Epidermal melanocyte (primary cell): ENCODE data around the gene KCNN3.
"Not testable (repeated sequence)": the region's sequence is repeated elsewhere in the genome, so short reads cannot be mapped to it uniquely, and the experiment has no call there.

Source experiments
- DNase-seq: peaks from one replicate; pipeline ENCODE4 v3.0.0; 2011; ENCODE audit warnings: low spot score; ENCODE audit not compliant: insufficient read length

KCNN3 gene

DNA sequence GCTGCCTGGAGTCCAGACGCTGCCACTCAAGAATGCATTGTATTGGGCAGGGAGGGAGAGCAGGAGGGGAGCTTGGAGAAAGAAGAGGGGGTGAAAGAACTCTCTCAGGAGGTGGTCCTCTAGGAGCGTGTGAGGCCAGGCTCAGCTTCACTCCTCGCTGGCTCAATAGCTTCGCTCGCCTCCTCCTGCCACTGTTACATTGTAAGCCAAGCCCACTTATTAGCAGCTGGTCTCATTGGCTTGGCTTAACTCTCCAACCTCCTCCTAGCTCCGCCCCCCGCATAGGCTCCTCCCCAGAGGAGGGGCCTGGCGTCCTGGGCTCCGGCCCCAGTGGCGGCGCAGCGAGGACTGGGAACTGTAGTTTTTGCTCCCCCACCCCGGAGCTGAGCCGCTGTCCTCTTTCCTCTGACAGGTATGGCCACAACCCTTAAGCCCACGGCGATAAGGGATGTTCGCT lies at the start of gene KCNN3:
TSS of gene KCNN3 (minus strand) at position 167 of the 457 bp plus-strand sequence. CDS start 317 bp downstream, outside the sequence.
- DNase-seq: peak; percentile 87

DNA sequence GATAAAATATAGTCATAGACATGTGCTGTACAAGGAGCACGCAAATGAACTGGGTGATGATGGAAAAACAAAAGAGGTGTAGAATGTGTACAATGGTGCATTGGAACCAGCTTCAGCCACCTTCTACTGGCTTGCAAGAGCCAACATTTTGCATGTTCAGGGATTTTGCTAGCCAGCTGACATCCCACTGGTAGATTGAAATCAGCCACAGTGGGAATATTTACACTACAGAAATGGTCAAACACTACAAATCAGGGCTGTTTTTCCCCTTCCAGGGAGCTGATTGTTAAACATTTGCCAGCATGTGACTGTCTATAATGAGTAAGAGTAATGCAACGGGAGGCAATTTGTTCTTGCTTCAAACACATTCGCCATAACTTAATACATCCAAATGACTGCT lies 43.2 kb upstream of the KCNN3 start:
- no peak for DNase-seq

DNA sequence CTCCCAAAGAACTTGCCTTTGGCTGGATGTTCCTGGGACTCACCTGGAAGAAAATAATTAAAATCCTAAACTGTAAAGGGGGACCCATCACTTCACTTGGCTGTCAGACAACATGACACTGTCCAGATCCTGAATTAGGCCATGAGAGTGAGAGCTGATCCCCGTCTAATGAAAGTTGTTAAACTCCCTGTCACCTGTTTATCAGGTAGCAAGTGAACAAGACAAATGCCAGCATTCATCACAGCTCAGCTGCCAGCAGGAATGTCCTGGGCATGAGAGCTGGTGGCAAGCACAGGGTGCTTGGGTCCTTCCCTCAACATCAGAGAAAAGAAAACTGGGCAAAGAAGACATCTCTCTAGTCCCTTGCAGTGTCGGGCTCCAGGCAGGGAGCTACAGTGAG lies 42.7 kb upstream of the KCNN3 start:
- no peak for DNase-seq

DNA sequence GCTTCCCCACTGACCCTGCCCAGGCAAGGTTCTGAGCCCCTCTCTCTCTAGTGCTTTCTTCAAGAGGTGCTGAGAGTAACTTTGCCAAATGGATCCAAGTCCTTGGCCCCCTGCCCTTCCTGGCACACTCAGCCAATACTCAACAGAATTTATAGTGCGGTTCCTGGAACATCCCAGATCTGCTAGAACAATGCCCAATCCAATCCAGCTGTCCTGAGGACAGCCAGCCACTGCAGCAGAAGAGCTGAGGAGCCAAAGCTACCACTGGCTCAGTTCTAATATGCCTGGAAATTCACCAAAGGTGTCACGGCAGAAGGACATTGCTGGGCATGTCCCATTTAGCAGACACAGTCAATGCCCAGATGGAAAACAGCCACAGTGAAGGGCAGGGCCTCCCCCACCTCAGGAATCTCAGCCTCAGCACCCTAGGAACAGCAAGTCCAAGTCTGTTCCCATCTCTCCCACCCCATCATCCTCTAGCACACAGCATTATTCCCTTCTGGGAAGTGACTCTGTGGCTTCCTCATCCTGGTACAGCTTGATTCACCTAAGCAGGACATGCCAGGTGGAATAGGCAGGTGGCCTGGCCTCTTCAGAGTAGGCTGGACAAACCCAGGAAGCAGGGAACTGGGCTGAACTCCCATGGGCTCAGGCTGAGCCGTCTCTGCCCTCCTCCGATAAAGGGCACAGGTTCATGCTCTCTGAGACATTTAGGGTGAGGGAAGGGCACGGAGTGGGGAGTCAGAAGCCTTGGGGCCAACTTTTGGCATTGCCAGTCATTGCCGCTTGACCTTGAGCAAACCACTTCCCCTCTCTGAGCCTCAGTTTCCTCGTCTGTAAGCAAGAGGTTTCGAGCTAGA lies 41.8 kb upstream of the KCNN3 start:
- no peak for DNase-seq

DNA sequence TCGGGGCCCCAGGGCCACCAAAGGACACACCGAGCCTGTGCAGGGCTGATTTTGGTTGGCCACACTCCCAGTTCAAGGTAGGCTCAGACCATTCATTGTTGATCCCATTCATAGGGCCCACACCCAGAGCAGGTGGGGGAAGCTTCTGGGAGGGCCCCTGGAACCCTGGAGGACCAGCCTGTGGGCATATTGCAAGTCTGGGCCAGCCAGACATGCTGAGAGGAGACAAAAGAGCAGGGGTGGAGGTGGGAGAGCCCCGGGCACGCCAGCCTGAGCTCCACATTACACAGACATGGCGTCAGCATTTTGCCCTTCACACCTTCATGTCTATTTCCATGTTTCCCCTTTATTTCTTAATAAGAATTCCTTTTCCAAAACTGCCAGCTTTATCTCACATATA lies 40.8 kb upstream of the KCNN3 start:
- no peak for DNase-seq

DNA sequence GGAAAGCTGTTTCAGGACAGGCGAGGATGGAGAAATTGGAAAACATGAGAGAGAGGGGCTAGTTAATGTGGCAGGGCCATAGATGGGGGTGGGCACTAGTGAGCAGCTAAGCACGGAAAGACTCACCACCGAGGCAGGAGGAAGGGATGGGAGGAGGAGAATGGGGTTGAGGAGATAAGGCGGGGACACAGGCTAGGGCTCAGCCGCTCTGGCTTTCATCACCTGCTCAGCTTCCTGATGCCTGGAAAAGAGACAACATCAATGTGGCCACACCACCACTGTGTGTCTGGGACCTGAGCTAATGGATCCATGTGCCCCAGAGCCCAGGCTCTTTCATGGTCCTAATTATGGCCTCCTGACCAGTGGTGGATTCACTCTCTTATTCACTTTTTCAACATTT lies 38.9 kb upstream of the KCNN3 start:
- no peak for DNase-seq

DNA sequence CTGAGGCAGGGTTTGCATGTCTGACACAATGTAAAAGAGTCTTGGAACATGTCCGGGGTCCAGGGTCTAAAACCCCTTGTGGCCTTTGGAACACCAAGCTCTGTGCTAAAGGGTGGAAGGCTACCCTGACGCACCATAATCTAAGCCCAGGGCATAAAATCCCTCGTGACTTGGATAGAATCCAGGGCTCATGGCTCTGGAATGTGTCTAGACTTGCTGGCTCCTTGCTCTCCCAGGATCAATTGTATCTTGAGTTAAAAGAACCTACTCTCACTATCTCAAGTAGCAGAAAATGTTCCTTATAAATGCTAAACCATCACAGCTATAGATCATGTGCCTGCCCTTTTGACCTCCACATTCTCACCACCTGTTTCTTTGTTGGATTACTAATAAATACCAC lies 38.0 kb upstream of the KCNN3 start:
- DNase-seq: not testable (repeated sequence)

DNA sequence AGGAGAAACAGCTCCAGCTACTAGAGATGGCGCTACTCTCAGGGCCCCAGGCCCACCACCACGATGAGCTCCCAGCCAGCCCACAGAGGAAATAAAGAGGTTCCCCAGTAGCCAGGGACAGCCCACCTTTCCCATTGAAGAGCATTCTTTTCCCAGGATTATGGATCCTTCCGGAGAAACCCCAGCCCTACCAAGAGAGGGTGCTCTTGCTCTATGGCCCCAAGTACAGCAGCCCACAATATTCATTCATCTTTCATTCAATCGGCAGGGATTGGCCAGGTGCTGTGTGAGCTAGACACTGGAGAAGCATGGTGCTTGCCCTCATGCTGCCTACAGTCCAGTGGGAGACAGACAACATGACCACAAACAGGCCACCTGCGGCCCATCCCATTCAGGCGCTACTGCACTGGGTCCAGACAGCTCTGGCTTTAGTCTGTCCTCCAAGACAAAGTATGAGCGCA lies 36.6 kb upstream of the KCNN3 start:
- no peak for DNase-seq

DNA sequence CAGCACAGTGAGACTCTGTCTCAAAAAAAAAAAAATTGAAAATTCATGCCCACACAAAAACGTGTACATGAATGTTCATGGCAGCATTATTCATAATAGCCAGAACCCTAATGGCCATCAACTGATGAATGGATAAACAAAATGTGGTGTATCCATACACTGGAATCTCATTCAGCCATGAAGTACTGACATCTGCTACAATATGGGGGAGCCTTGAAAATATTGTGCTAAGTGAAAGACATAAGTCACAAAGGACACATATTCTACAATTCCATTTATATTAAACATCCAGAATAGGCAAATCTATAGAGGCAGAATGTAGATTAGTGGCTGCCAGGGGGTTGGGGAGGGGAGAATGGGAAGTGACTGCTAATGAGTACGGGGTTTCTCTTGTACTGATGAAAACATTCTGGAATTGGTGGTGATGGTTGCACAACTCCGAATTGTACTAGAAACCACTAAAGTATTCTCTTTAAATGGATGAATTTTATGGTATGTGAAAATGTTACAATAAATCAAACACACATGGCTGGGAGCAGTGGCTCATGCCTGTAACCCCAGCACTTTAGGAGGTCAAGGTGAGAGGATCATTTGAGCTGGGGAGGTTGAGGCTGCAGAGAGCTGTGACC lies 33.0 kb upstream of the KCNN3 start:
- no peak for DNase-seq

DNA sequence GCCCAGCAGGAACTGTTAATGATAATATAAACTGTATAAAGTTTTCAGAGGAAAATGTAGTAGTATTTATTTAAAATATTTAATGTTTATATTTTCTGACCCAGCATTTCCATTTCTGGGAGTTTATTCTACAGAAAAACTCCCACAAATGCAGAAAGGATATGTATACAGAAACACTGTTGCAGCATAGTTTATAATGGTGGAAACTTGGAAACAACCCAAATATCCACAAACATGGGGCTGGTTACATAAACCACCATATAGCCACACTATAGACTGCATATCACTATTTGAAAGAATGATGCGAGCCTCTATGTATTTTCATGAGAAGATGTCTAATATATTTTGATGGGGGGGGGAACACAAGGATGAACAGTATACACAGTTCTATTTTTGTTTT lies 31.5 kb upstream of the KCNN3 start:
- DNase-seq: no peak

DNA sequence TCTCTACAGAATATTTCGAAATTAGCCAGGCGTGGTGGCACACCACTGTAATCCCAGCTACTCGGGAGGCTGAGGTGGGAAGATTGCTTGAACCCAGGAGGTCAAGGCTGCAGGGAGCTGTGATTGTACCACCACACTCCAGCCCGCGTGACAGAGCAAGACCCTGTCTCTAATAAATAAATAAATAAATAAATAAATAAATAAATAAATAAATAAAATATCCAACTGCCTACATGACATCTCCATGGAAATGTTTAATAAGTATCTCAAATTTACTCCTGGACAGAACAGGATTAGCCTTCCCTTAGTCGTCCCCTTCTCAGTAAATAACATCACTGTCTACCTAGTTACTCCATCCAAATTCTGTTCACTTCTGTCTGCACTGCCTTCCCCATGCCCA lies 29.0 kb upstream of the KCNN3 start:
- no peak for DNase-seq

DNA sequence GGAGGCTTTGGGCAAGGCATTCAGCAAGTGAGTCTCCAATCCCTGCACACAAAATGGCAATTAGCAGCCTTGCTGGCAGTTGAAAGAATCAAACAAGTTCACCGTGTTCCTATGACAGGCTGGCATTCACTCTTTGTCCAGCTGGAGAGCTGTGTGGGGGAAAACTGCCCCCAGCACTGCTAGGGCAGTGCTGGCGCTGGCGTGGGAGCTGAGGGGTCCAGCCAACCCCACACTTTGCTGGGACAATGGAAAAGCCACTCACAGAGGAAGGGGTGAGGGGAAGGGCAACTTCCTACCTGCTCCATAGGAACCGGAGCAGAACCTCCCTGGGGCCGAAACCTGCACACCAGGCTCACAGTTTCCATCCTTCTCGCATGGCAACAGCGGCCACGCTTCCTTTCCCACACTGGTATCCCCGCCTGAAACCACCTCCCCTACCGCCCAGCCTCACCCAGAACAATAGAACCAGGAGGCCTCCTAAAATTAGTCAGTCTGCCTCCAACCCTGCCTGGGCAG lies 26.7 kb upstream of the KCNN3 start:
- no peak for DNase-seq

DNA sequence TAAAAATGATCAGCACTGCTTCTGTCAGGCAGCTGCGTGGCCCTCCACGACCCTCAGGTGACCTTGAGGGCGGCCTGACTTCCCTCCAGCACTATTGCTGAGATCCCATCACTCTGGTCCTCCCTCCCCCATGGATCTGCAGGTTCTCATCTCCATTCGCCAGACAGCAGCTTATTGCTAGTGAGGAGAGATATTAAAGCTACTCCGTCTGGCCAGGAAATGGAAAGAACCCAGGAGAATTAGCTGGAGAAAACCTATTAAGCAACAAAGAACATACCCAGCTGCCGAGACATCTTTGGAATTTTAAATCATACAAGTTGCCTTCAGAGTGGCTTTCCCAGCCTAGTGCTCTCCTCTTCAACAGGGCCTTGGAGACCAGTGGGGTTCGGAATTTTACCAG lies 25.7 kb upstream of the KCNN3 start:
- no peak for DNase-seq

DNA sequence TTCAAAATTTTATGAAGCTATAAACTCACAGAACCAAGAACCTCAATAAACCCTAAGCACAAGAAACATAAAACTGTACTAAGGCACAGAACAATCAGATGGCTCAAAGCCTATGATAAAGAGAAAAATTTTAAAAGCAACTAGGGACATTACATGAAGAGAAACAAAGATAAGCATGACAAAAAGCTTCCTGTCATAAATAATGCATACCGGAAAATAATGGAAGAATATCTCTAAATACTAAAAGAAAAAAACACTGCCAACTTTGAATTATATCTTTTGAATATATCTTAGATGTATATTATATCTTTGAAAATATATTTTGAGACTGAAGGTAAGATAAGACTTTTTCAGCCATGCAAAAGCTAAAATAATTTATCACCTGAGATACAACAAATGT lies 21.4 kb upstream of the KCNN3 start:
- DNase-seq: no peak

DNA sequence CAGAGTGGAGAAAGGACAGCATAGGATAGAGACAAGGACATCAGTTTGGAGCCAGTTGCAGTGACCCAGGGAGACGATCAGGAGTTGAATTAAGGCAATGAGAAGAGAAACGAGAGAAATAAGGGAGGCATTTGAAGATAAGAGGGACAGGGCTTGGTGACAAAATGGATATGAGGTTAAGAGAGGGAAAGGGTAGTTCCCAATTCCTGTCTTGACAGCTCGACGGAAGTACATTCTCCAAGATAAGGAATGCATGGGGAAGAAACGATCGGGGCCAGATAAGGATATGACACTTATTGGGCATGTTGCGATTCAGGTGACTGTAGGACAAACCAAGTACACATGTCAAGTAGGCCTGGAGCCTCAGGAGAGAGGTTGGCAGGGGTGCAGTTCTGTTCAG lies 18.7 kb upstream of the KCNN3 start:
- no peak for DNase-seq

DNA sequence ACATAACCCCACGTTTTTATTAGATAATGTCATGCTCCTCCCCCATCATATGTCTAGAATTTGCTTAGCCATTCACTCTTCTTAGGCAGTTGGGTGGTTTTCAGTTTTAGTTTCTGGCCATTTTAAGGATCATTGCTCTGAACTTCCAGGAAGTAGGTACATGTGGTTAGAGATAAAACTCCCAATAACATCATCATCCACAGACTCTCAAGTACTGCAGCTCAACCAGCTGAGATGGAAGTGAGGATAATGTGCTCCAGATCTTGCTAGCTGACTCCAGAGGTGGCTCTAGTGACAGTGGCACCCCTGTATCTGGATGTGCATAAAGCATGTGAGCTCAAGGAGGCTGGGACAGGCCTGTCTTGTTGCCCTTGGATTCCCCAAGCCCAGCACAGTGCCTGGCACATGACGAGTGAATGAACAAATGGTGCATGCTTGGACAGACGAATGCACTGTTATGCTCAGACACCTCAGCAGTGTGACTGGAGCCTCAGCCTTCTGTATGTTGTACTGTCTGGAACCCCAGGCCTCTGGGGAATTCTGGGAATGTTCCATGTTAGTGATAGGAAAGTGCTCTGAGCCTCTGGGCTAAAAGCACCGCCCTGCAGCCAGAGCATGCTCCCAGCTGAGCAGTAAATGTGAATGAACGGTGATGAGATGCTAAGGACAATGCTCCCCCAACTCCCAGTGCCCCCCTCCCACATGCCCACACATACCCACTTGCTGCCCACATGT lies 16.4 kb upstream of the KCNN3 start:
- no peak for DNase-seq

DNA sequence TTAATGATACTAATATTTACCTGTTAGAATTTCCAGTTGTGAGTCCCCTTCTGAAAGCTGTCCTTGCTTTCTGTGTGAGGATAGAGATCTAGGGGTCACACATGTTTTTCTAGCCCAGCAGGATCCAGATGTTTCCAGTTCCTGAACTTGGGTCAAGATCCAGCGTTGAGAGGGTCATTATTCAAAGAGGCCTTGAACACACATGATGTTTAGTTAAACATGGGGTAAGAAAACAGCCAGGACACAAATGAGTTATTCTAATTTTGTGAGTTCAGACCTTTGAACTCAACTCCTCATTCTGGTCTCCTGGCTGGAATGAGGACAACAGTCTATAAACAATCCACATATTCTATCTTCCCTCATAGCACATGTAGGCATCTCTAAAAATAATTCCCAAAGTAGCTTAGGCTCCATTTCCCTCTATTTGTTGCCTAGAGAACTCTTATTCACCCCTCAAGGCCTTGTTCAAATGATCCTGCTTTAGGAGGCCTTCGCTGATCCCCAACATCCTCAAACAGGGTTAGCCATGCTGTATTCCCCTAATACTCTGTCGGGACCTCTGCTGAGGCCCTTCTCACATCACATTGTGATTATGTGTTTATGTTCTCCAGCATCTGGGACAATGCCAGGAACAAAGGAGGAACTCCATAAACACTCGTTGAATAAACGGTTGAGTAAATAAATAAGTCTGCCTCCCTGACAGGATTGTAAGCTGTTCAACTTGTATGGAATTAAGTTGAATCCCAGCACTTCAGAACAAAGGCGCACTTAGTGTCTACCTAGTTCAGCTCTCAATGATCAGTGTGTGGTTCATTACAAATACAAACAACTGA lies 15.0 kb upstream of the KCNN3 start:
- DNase-seq: no peak

DNA sequence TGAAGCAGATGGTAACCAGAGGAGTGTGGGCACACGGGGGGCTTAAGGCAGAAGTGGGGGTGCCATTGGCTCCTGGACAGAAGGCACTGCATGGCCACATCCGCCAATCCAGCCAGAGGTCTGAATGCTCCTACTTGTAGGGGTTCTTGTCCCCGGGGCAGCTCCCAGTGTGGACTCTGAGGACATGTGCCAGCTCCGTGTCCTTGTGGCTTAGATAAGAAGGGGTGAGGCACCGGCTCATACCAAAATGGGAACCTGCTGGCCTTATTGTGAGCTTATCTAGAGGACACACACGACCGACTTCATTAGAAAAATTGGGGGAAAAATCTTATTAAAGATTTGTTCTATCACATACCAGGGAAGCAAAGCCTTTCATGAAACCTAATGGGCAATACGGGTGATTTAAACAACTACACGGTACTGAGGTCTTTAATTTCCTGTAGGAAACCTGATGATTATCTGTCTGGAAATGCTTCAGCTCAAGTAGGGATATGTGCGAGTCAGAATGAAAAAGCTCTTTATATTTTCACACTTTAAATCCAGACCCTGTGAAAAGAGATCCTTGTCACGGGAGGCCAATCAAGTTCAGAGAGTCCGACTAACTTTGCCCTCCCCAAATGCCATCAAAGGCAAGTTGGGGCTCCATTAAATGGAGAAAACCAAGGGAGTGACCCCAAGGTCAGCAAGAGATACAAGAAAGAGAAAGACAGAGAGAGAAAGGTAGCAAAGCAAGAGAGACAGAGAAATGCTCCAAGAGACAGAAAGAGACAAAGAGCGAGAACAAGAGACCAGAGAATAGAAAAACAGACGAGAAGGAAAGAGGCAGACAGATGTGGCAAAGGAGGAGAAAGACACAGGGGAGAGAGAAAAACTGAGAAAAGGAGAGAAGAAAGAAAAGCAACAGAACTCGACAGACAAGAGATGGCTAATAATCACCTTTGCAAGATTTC lies 14.1 kb upstream of the KCNN3 start:
- DNase-seq: no peak

DNA sequence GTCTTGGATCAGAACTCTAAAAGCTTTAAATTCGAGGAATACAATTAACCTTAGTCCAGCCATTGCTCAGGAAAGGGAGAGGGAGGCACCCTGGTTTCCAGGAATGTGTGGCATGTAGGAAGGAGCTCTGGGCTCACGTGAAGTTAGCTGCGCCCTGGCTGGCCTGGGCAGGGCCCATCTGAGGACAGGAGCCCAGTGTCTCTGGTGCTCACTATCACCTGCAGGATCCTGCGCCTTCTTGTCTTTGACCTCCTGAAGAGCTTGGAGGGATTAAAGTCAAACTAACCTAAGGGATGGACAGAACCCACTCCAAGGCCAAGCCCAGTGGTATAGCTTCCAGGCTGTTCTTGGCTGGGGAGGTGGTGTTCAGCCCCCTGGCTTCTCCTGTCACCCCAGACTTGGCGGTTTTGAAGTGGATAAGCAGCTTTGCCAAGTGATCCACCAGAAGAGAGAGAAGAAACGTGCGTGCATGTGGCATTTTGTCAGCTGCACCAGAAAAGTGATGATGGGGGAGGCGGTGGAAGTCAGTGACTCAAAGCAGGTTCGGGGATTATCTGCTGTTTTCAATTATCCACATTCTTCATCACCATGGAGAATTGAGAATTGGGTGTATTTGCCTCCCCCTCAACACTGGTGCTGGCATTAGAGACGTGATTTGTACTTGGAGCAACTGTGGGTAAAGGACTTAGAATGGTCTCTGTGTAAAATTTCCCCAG lies 11.9 kb upstream of the KCNN3 start:
- DNase-seq: no peak
